Activated CD8-positive, alpha-beta memory T cell treated with anti-CD3 and anti-CD28 coated beads for 24 hours (primary cell): ENCODE measurements around the gene C1QL4.
"Not testable (repeated sequence)": the region's sequence is repeated elsewhere in the genome, so short reads cannot be mapped to it uniquely, and the experiment has no call there.

Experiments
- DNase-seq: peaks from one replicate; pipeline ENCODE4 v3.0.0-alpha.2; 2020

C1QL4 gene

GRCh38 chr12:49347311-49348193 is 10.6 kb upstream of the C1QL4 start:
- peak; percentile 94 for DNase-seq

DNA sequence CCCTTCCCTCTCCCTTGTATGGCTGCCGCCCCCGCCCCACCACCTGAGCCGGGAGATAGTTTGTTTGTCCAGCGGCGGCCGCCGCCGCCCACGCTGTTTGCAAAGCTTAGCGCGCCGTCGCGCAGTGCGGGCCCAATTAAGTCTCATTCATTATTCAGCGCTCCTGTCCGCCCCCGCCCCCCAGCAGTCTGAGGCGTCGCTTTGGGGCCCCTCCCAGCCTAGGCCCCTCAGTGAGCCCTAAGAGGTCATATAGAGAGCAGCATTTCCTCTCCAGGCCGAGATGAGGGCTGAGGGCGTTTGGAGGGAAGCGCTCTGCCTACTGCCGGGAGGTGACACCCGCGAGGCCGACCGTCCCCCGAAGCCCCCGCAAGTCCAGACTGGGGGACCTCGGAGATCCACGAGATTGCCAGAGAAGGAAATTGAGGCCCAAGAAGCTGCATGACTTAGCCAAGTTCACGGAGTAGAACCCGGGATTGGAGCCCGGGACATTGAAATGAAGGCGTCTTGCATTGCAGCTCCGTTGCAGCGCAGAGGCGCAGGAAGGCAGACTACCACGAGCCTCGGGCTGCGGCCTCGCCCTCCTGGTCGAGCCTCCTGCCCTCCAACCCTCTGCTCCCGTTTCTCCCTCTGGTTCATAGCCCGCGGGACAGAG is 9.8 kb upstream of the C1QL4 start, which contains the start of gene DNAJC22:
DNAJC22 (plus strand) TSS at position 230 of the 652 bp plus-strand sequence. CDS start 1,985 bp downstream, outside the sequence.
- peak; percentile 78 for DNase-seq

DNA sequence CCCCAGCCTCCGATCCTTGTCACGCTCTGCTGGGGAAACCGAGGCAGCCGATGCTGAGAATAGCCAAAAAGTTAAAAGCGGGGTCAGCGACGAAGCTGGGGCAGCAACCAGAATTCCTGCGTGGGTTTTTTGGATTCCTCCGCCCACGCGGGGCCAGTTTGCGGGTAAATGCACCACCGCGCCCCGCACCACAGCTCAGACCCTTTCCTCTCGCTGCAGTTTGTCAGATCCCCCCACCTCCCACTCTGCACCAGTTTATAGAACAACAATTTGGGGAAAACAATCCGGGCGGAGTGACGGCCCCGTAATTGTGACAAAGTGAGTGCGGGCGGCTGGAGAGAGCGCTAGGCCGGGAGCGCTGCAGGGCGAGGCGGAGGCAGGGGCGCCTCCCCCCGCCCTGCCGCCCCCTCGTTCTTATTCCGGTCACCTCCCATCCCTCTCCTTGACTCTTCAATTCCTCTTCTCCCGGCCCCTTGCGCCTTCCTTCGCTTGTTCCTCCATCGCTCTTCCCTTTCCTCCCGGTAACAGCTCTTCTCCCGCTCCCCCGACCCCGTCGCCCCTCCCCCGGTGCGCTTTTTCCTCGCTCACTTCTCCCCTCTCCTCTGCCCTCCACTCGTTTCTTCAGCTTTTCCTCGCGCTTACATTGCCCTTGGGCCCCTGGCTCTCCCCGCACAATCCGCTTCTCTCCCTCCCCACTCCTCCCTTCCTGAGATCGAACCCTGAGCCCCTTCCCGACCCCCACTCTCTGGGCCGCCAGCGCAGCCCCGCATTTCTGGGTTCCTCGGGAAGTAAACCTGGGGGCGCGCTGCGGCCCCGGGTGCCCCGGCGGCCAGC is 9.1 kb upstream of the C1QL4 start:
- no peak for DNase-seq

DNA sequence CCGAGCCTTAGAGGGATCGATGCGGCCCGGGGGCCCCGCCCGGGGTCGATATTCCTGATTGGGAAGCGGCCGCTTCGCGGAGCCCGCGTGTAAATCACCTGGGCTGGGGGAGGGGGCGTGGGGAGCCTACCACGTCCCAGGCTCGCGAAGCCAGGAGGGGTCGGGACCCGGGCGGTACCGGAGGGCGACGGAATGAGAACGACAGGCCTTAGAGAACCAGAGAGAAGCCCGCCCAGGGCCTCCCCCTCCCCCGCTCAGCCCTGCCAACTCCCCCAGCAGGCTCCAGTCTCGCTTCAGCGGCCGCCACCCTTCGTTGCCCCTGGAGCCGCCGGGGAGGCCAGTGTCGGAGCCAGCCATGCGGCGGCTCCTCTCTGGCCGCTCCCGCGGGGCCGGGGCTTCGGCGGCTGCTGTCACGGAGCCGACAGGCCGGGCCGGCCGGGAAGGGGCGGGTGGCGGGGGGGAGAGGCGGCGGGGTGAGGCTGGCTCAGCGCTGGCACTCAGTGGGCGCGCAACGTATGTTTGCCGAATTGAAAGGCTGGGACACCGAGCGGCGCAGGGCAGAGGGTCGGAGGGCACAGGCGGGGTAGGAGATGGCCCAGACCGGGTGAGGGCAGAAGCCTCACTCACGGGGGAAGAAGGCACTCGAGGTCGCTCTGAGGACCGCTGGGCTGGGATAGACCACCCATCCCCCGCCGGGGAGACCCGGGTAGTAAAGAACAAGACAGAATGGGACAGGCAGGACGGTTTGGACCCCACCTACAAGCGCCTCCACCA is 8.2 kb upstream of the C1QL4 start:
- DNase-seq, result peak; percentile 69

GRCh38 chr12:49344486-49345050 is 7.6 kb upstream of the C1QL4 start:
- peak; percentile 55 for DNase-seq

DNA sequence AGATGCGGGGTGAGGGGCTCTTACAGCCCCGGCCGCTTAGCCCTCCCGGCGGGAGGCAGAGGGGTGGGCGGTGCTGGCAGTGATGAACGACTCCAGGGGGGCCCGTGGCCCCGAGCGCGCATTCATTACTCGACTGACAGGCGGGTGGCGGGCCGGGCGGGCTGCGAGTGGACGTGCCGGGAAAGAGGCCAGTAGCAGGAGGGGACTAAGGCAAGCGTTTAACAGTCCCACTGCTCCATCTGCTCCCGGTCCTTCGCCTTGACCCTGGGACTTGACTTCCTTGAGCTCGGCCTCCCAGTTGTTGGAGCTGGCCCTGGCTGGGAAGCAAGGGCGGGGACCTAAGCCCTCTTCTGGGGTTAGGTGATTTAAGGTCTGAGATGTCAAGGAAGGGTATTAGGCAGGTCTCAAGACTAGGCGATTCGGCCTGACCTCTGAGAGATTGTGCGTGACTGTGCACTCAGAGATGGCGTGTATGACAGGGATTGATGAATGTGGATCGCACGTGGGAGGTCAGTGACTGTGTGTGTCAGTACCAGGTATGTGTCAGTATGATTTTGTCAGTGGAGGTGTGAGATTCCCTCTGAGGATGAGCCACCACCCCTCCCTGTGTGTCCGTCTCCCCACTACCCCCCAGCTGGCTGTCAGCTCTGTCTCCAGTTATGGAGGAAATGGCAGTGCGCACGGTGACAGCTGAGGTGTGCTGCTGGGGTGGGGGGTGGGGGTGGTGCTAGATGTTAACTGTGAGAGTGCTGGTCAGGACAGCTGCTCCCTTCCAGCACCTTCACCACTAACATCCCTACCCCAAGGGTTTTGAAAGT is 6.1 kb upstream of the C1QL4 start:
- peak; percentile 73 for DNase-seq

DNA sequence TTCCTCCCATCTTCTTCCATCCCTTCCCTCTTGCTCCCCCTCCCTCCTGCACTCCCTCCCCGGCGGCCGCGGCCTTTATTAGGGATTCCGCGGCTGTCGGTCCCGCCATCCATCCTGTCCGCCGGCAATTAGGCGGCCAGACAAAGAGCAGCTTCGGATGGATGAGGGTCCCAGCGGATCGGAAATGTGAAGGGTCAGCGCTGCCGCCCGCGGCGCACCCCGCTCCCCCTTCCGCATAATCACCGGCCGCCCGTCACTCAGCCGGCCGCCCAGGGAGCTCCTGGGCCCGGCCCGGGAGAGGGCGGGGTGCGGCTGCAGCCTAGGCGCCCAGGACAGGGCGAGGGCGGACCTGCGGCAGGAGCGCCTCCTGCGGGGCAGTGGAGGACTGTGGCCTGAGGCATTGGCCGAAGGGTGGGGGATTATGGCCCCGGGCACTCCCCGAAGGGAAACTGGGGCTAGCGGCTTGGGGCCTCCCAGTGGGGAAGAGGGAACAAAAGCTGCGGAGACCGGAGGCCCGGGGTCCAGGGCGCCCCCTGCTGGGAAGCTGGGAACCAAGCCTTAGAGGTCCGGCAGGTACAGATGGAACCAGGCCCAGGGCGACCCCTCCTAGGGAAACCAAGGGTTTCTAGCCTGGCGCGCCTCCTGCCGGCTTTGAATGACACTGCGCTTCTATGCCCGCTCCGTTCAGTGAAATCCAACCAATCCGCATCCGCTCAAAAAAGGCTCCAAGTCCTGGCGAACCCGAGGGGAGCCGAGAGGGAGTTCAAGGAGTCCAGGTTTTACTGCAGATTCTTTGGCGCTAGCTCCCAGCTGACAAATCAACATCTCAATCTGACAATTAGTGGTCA is 5.3 kb upstream of the C1QL4 start:
- DNase-seq, result peak; percentile 92

- DNase-seq, result no peak
Measured at GRCh38 chr12:49341777-49342065, 4.7 kb upstream of the C1QL4 start.

GRCh38 chr12:49340971-49341776 is 4.2 kb upstream of the C1QL4 start:
- DNase-seq, result no peak

DNA sequence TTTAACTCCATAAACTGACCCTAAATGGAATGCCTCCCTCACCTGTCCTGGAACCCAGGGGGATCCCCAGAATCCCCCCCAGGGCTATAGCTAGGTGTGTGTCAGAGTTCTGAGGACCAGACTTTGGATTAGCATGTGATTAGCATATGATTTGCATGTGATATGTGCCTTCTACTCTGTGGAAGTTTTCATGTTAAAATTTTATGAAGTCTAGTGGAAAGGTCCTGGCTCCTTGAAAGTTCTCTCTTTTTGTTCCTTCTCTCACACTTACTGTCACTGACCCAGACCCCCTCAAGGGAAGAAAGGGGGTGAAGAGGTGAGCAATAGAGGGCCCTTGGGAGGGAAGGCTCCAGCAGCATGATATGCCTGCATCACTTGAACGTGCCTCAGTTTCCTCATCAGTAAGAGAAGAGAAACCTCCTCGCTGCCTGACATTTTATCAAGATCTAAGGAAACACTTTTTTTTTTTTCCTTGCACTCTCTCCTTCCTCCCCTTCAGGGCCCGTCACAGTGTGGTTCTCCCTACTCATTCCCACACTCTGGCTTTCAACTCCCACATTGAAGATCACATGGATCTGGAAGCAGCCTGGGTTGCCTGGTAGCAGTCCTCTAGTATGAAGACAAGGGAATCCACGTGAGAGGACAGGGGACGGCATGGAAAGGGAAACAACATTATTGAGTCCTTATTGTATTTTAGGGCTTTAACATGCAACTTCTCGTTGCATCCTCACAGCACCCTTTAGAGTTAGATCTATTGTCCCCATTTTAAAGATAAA is 3.3 kb upstream of the C1QL4 start:
- DNase-seq, result no peak

- no peak for DNase-seq
Measured at GRCh38 chr12:49339464-49339861, 2.5 kb upstream of the C1QL4 start.

- DNase-seq, result no peak
Measured at GRCh38 chr12:49338830-49339463, 2.0 kb upstream of the C1QL4 start.

- no peak for DNase-seq
Measured at GRCh38 chr12:49335955-49336644, 888 bp downstream of the C1QL4 start.

GRCh38 chr12:49335118-49335954 is 1.7 kb downstream of the C1QL4 start:
- no peak for DNase-seq

- no peak for DNase-seq
Measured at GRCh38 chr12:49334681-49335080, 2.3 kb downstream of the C1QL4 start.

DNA sequence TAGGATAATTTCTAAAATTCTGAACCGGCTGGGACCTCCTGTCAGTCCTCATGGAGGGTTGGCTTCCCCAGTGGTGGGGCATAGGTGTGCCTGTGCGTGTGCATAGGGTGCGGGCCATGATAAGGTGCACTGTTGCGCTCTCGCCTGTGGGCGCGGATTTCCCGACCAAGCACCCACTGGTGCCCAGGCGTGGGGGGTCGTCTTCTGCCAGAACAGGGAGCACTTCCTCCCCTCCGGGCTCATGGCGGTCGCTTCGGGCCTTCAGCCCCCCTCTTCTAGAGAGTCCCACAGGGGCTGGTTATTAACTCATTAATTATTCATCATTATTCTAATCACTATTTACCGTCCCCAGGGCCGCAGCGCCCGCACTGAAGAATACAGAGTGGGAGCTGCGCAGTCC is 2.8 kb downstream of the C1QL4 start:
- no peak for DNase-seq

GRCh38 chr12:49333778-49334177 is 3.2 kb downstream of the C1QL4 start:
- not testable (repeated sequence) for DNase-seq
